Smooth muscle cell (in vitro differentiated cells): ENCODE measurements around the gene CERK. TPM values are rescaled to one million over a fixed set of nuclear protein-coding genes. Genes with fewer than 3 reads are reported as not detected.

Experiments used
- DNase-seq: peaks from one replicate; lab custom pipeline; 2025; ENCODE audit not compliant: unreplicated experiment; lab: John Stamatoyannopoulos, UW
- H2AFZ ChIP-seq: fragments of 200-600 bp; sonication (generic); 2 replicates; pipeline ENCODE4 v1.6.0; 2016; ENCODE audit warnings: antibody characterized with exemption, low read depth, mild to moderate bottlenecking
- H3F3A ChIP-seq: fragments of 200-600 bp; sonication (generic); 2 replicates; pipeline ENCODE4 v1.6.0; 2017; ENCODE audit warnings: antibody characterized with exemption, low read depth
- H3K27ac ChIP-seq: fragments of 200-600 bp; sonication (generic); 2 replicates; pipeline ENCODE4 v1.5.1; 2016; ENCODE audit warnings: low read depth, mild to moderate bottlenecking
- H3K27me3 ChIP-seq: fragments of 200-600 bp; sonication (generic); 2 replicates; pipeline ENCODE4 v1.6.1; 2016; ENCODE audit warnings: low read depth, mild to moderate bottlenecking
- H3K36me3 ChIP-seq: fragments of 200-600 bp; sonication (generic); 2 replicates; pipeline ENCODE4 v1.5.1; 2016; ENCODE audit warnings: low read depth
- H3K4me1 ChIP-seq: fragments of 200-600 bp; sonication (generic); 2 replicates; pipeline ENCODE4 v1.5.1; 2016; ENCODE audit warnings: low read depth
- H3K4me2 ChIP-seq: fragments of 200-600 bp; sonication (generic); 2 replicates; pipeline ENCODE4 v1.6.0; 2016; ENCODE audit warnings: mild to moderate bottlenecking
- H3K4me3 ChIP-seq: fragments of 200-600 bp; sonication (generic); 2 replicates; pipeline ENCODE4 v1.5.1; 2016; ENCODE audit warnings: mild to moderate bottlenecking
- H3K79me2 ChIP-seq: fragments of 200-600 bp; sonication (generic); 2 replicates; pipeline ENCODE4 v1.6.0; 2016; ENCODE audit warnings: low read depth, mild to moderate bottlenecking
- H3K9ac ChIP-seq: fragments of 200-600 bp; sonication (generic); 2 replicates; pipeline ENCODE4 v1.6.0; 2016; ENCODE audit warnings: low read depth
- H3K9me3 ChIP-seq: fragments of 200-600 bp; sonication (generic); replicated peaks from 2 replicates; pipeline ENCODE4 v1.5.1; 2016; ENCODE audit warnings: low read depth
- H4K20me1 ChIP-seq: fragments of 200-600 bp; sonication (generic); 2 replicates; pipeline ENCODE4 v1.6.0; 2016; ENCODE audit warnings: low read depth
- CTCF ChIP-seq: fragments of 200-600 bp; sonication (generic); IDR thresholded peaks from 2 replicates; pipeline ENCODE4 v1.5.1; 2017; ENCODE audit warnings: borderline replicate concordance, mild to moderate bottlenecking, antibody characterized with exemption; ENCODE audit not compliant: insufficient read depth, poor library complexity, severe bottlenecking
- WGBS: methylation state at CpG from one replicate; pipeline ENCODE4 v1.1.7; 2016; ENCODE audit warnings: low lambda C conversion rate; 5-methylcytosine and 5-hydroxymethylcytosine counted together
- polyA plus RNA-seq: library from polyadenylated mRNA; unstranded; fragments of >200 nt; fragmentation: Nextera tagmentation; extraction: Ambion mirVana; gene quantifications from 2 replicates; pipeline ENCODE4 v1.2.1, GENCODE V29; 2016
- total RNA-seq: library from RNA; depleted of rRNA; stranded (reverse); fragments of >200 nt; gene quantifications from 2 replicates; pipeline ENCODE4 v1.2.3, GENCODE V29; 2014

CERK gene
- total and polyA plus RNA-seq, 2 experiments from 2014 or later: 25.4 to 25.6 TPM

GRCh38 chr22:46764779-46765485, 26.9 kb upstream of the CERK start:
- Histone ChIP-seq H3F3A (peaks cover 6% of the 10 kb centered on the region), H3K79me2 (peaks cover 63% of the 10 kb centered on the region), H2AFZ (no peak overlapping the region), H3K9me3 (no peaks in the 10 kb centered on the region), H3K4me2 (no peak overlapping the region), H3K27me3 (no peaks in the 10 kb centered on the region), H4K20me1 (peaks cover 33% of the 10 kb centered on the region), H3K27ac (no peak overlapping the region), H3K36me3 (no peaks in the 10 kb centered on the region), H3K4me1 (peaks cover 12% of the 10 kb centered on the region), H3K4me3 (no peak overlapping the region), H3K9ac (no peak overlapping the region)
- no peak for DNase-seq
- no peak for TF ChIP-seq CTCF
- WGBS: 94% methylated on average over 6 of the region's 6 CpGs

- no peaks in the 10 kb centered on the region for H3K36me3 ChIP-seq
- H3K79me2 ChIP-seq: peaks cover 63% of the 10 kb centered on the region
- H3K4me2 ChIP-seq: peak overlapping the region; percentile 98
- peaks cover 6% of the 10 kb centered on the region for H3F3A ChIP-seq
- H3K27ac ChIP-seq: no peak overlapping the region
- H4K20me1 ChIP-seq: peaks cover 25% of the 10 kb centered on the region
- H2AFZ ChIP-seq: no peak overlapping the region
- no peaks in the 10 kb centered on the region for H3K9me3 ChIP-seq
- DNase-seq: no peak
- 95% methylated on average over 6 of the region's 6 CpGs for WGBS
- no peaks in the 10 kb centered on the region for H3K27me3 ChIP-seq
- H3K9ac ChIP-seq: no peak overlapping the region
- no peak overlapping the region for H3K4me3 ChIP-seq
- TF ChIP-seq CTCF: no peak
- peaks cover 12% of the 10 kb centered on the region for H3K4me1 ChIP-seq
Measured at GRCh38 chr22:46764140-46764680, 26.2 kb upstream of the CERK start.

GRCh38 chr22:46763051-46763705, 25.1 kb upstream of the CERK start:
- Histone ChIP-seq H3K4me1 (peaks cover 12% of the 10 kb centered on the region), H3K4me3 (peak overlapping the region; percentile 97), H3K4me2 (peak overlapping the region; percentile 98), H2AFZ (no peak overlapping the region), H3K27me3 (no peaks in the 10 kb centered on the region), H4K20me1 (peaks cover 18% of the 10 kb centered on the region), H3K36me3 (no peaks in the 10 kb centered on the region), H3F3A (peaks cover 6% of the 10 kb centered on the region), H3K9ac (peak overlapping the region; percentile 98), H3K27ac (peak overlapping the region; percentile 95), H3K9me3 (no peaks in the 10 kb centered on the region), H3K79me2 (peaks cover 60% of the 10 kb centered on the region)
- WGBS: 26% methylated on average over 13 of the region's 13 CpGs
- TF ChIP-seq CTCF: no peak
- no peak for DNase-seq
